ENCODE measurements around the gene DYNC1LI2. TPM values are rescaled to one million over a fixed set of nuclear protein-coding genes. Genes with fewer than 3 reads are reported as not detected.

Gene DYNC1LI2
- total and polyA plus RNA-seq, 8 donors, result 44.4 to 83.0 (median 66.2) TPM

- Histone ChIP-seq H3K27ac (no peak overlapping the region), H3K27me3 (peaks cover 0 to 5% (median 0%) of the 10 kb centered on the region in 4 donors), H3K4me3 (no peak overlapping the region), H3K9me3 (no peaks in the 10 kb centered on the region), H3K4me1 (no peaks in the 10 kb centered on the region), H3K36me3 (no peaks in the 10 kb centered on the region)
- DNase-seq (no peak), FAIRE-seq (no peak), ATAC-seq (no peak)
- intact Hi-C loops (cut with DNase I), result no loop called here
- TF ChIP-seq CTCF (IDR thresholded peaks at IDR 0.05), result no peak
- WGBS, 2 donors, result 77 to 94% methylated on average over 2 of the region's 2 CpGs
Observed at GRCh38 chr16:66787427-66787826, 36.0 kb upstream of the DYNC1LI2 start.

DNA sequence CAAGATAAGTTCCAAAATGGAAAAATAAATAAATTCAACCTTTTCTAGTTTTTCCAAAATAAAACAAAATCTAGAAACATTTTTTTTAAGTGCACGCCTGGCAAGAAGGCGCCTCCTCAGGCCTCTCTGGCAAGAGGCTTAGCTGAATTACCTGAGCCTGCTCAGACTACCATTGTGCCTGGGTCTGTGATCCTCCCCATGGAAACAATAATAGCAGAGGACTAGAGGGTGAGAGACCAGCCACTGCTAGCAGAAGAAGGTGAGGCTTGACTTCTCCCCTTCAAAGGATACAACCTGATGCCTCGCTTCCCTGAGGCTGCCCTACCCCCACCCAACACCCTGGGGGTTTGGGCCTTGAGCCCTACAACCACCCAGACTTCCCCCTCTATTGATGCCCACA is 35.1 kb upstream of the DYNC1LI2 start:
- DNase-seq (no peak), FAIRE-seq (no peak), ATAC-seq (no peak)
- no peaks in the 10 kb centered on the region for H3K9me3 ChIP-seq
- 95 to 98% methylated on average over 3 of the region's 3 CpGs for WGBS, 2 donors
- no peak overlapping the region for H3K4me3 ChIP-seq
- intact Hi-C loops (cut with DNase I), result no loop called here
- no peak overlapping the region for H3K27ac ChIP-seq
- H3K27me3 ChIP-seq, result peaks cover 0 to 5% (median 0%) of the 10 kb centered on the region in 4 donors
- no peaks in the 10 kb centered on the region for H3K4me1 ChIP-seq
- TF ChIP-seq CTCF (IDR thresholded peaks at IDR 0.05), result no peak
- no peaks in the 10 kb centered on the region for H3K36me3 ChIP-seq

GRCh38 chr16:66776457-66776856 is 25.0 kb upstream of the DYNC1LI2 start:
- H3K9me3 ChIP-seq, result no peaks in the 10 kb centered on the region
- no peak overlapping the region for H3K4me3 ChIP-seq
- no peak for DNase-seq
- no peak for ATAC-seq
- FAIRE-seq, result no peak
- no peak overlapping the region for H3K27ac ChIP-seq
- TF ChIP-seq CTCF (IDR thresholded peaks at IDR 0.05), result no peak
- no peaks in the 10 kb centered on the region for H3K36me3 ChIP-seq
- H3K4me1 ChIP-seq, result no peaks in the 10 kb centered on the region
- H3K27me3 ChIP-seq, result no peaks in the 10 kb centered on the region
- intact Hi-C loops (cut with DNase I), result no loop called here

DNA sequence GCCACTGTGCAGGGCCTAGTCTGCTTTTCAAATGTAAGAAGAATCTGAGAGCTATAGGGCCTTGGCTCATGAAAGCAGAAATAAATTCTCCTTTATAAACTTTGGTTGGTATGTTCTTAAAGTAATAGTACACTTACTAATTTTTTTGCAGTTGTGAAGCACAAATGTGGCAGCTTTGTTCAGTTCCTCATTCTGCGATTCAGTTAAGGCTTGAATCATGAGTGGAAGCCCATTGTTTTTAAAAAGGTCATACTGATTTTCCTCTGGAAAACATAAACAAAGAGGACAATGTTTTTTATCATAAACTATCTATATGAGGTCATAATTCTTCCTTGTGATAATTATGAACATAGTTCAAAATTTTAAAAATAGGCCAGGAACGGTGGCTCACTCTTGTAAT is 23.6 kb upstream of the DYNC1LI2 start:
- Histone ChIP-seq H3K27me3 (no peaks in the 10 kb centered on the region), H3K4me3 (no peak overlapping the region), H3K9me3 (no peaks in the 10 kb centered on the region), H3K36me3 (no peaks in the 10 kb centered on the region), H3K27ac (no peak overlapping the region), H3K4me1 (no peaks in the 10 kb centered on the region)
- TF ChIP-seq CTCF (IDR thresholded peaks at IDR 0.05), result no peak
- ATAC-seq (no peak), FAIRE-seq (no peak), DNase-seq (no peak)
- intact Hi-C loops (cut with DNase I), result no loop called here
- 83 to 91% methylated on average over 2 of the region's 2 CpGs for WGBS, 2 donors

DNA sequence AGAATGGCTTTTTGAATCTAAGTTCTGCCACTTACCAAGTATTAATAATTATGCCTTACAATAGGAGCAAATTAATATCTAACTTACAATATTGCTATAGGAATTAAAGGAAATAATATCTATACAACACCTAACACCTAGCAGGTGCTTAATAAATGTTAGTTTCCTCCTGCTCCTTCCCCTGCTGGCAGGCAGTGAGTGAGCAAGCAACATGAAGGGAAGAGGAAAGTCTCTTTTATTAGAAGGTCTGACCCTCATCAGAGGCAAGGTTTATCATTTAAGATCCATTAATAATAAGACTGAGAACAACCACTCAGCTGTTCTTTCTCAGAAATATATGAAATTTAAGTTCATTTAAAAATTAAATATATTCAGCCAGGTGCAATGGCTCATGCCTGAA is 6.7 kb upstream of the DYNC1LI2 start:
- DNase-seq, result no peak
- Histone ChIP-seq H3K27me3 (no peaks in the 10 kb centered on the region), H3K9me3 (no peaks in the 10 kb centered on the region), H3K4me1 (no peaks in the 10 kb centered on the region), H3K27ac (no peak overlapping the region), H3K36me3 (no peaks in the 10 kb centered on the region), H3K4me3 (no peak overlapping the region)
- intact Hi-C loops (cut with DNase I), result no loop called here
- TF ChIP-seq CTCF (IDR thresholded peaks at IDR 0.05), result no peak
- FAIRE-seq, result no peak
- ATAC-seq, result no peak
